MG63 (cell line): ENCODE results near the gene TUB. TPM values are rescaled to one million over a fixed set of nuclear protein-coding genes. Genes with fewer than 3 reads are reported as not detected.
A peak's percentile ranks its signal among the peaks of the same experiment; 100 is the strongest.

Source experiments
- DNase-seq: peaks from one replicate; pipeline ENCODE4 v3.0.0-alpha.2; 2020
- H3K27me3 ChIP-seq: fragments of 250-450 bp; sonication (Bioruptor Pico); 2 replicates; pipeline ENCODE4 v1.5.1; 2020; ENCODE audit warnings: mild to moderate bottlenecking, moderate library complexity
- H3K36me3 ChIP-seq: fragments of 250-450 bp; sonication (Bioruptor Pico); 2 replicates; pipeline ENCODE4 v1.5.1; 2020; ENCODE audit warnings: mild to moderate bottlenecking, moderate library complexity
- H3K4me3 ChIP-seq: fragments of 250-450 bp; sonication (Bioruptor Pico); 2 replicates; pipeline ENCODE4 v1.5.1; 2020; ENCODE audit warnings: mild to moderate bottlenecking, moderate library complexity
- H3K9me3 ChIP-seq: fragments of 250-450 bp; sonication (Bioruptor Pico); 2 replicates; pipeline ENCODE4 v1.5.1; 2020; ENCODE audit warnings: mild to moderate bottlenecking, moderate library complexity
- total RNA-seq: library from RNA; depleted of rRNA; stranded (reverse); fragments of >200 nt; shearing (Covaris generic); gene quantifications from 2 replicates; pipeline ENCODE4 v1.2.3, GENCODE V29; 2014; ENCODE audit warnings: low replicate concordance

TUB gene
- total RNA-seq, 1 experiment from 2014 or later, result 23.6 TPM

DNA sequence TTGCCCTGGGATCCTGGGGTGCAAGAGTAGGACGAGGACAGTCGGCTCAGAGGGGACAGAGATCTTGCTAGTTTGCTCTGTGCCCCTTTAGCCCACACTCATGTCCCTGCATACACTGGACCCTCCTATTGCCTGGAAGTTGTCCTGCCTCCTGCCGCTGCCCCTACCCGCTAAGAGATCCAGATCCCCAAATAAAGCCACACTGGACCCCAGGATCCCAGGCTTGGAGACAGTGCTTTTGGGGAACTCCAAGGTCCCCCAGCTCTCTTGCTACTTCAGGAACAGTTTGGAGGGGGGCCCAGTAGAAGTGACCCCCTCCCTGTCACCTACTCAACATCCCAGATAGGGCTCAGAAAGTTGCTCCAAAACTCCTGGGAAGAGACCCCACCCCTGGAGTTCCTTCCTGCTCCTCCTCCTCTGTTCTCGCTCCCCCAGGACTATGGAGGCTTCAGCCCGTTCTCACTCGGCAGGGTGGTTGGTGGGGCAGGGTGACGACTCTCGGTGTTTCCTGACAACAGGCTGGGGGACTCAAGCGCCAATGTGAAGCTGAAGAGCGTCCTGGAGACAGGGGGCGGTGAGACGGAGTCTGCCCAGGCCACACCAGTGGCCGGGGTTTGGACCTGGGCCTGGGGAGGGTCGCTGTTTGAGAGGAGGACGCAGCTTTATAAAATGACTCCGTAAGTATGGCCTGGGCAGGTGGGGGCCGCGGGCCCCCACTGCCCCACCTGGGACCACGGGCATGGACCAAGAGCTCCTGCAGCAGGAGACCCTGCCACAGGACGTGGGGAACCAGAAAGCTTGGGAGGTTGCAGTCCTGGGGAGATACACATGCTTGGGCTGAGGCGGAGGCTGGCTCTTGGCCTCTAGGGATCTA, 19.2 kb upstream of the TUB start:
- Histone ChIP-seq H3K36me3 (no peaks in the 10 kb centered on the region), H3K9me3 (no peaks in the 10 kb centered on the region), H3K27me3 (no peaks in the 10 kb centered on the region), H3K4me3 (no peak overlapping the region)
- DNase-seq, result no peak

DNA sequence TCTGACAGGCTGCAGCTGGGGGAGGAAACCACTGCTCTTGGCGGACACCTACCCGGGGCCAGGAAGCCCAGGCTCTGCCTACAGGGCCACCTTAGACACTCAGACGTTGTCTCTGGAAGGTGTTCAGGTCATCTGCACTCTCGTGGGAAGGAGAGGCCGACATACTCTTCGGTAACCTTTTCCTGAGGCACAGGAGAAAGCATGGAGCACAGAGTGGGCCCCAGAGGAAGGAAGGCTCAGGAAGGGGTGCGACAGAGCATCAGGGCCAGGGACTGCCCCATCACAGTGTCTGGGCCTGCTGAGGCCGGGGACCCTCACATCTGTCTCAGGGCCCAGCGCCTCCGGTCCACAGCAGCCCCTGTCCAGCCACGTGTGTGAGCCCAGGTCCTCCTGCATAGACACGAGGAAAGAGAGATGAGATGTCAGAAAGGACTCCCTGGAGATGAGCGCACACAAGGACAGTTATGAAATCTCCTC, 18.2 kb upstream of the TUB start:
- Histone ChIP-seq H3K4me3 (no peak overlapping the region), H3K9me3 (no peaks in the 10 kb centered on the region), H3K27me3 (no peaks in the 10 kb centered on the region), H3K36me3 (no peaks in the 10 kb centered on the region)
- DNase-seq, result no peak

- Histone ChIP-seq H3K27me3 (no peaks in the 10 kb centered on the region), H3K9me3 (no peaks in the 10 kb centered on the region), H3K4me3 (no peak overlapping the region), H3K36me3 (no peaks in the 10 kb centered on the region)
- DNase-seq, result no peak
Measured at GRCh38 chr11:8063324-8063723, 17.7 kb upstream of the TUB start.

DNA sequence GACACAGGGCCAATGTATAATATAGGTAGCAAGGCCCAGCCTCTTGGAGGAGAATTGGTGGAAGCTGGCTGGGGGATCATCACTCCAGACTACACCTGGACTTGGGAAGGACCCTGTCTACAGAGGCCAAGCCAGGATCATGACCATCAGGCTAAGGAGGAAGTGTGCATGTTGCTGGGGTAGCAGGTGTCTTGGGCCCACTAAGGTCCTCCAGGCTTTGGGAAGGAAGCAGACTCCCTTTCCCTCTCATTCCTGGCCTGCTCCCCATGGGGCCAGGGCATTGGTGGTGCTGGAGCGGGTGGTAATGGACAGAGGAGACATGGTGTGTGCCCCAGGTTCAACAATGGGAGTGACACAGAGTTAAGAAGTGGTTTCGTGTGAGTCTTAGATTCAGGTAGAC, 16.0 kb upstream of the TUB start:
- Histone ChIP-seq H3K36me3 (no peaks in the 10 kb centered on the region), H3K4me3 (no peak overlapping the region), H3K9me3 (no peaks in the 10 kb centered on the region), H3K27me3 (no peaks in the 10 kb centered on the region)
- DNase-seq, result no peak

GRCh38 chr11:8066036-8066910, 14.7 kb upstream of the TUB start:
- DNase-seq, result no peak
- H3K4me3 ChIP-seq, result no peak overlapping the region
- no peaks in the 10 kb centered on the region for H3K9me3 ChIP-seq
- H3K27me3 ChIP-seq, result no peaks in the 10 kb centered on the region
- H3K36me3 ChIP-seq, result no peaks in the 10 kb centered on the region

DNA sequence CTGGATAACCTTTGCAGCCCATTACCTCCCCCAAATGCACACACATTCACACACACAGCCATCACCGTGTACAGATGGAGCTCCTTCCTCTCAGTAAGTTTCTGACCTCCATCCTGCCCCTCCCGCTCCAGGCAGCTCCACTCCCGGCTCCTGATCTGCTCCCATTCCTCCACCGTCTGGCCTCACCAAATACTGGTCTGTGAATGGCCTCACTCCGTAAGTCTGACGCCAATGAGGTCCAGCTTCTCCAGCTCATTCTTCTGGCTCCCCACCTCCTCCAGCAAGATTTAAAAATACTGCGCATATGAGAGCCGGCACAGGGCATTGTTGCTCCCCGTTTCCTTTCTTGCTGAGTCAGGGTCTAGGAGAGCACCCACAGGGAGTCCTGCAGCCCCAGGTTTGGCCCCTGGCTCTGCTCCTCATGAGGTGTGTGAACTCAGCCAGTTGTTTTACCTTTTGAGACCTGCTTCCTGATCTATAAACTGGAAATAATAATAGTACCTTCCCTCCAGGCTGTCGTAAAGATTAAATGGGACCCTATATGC, 14.0 kb upstream of the TUB start:
- no peaks in the 10 kb centered on the region for H3K9me3 ChIP-seq
- no peaks in the 10 kb centered on the region for H3K36me3 ChIP-seq
- no peak for DNase-seq
- no peaks in the 10 kb centered on the region for H3K27me3 ChIP-seq
- H3K4me3 ChIP-seq, result no peak overlapping the region

GRCh38 chr11:8067567-8067928, 13.5 kb upstream of the TUB start:
- Histone ChIP-seq H3K36me3 (no peaks in the 10 kb centered on the region), H3K9me3 (no peaks in the 10 kb centered on the region), H3K27me3 (no peaks in the 10 kb centered on the region), H3K4me3 (no peak overlapping the region)
- DNase-seq, result no peak

DNA sequence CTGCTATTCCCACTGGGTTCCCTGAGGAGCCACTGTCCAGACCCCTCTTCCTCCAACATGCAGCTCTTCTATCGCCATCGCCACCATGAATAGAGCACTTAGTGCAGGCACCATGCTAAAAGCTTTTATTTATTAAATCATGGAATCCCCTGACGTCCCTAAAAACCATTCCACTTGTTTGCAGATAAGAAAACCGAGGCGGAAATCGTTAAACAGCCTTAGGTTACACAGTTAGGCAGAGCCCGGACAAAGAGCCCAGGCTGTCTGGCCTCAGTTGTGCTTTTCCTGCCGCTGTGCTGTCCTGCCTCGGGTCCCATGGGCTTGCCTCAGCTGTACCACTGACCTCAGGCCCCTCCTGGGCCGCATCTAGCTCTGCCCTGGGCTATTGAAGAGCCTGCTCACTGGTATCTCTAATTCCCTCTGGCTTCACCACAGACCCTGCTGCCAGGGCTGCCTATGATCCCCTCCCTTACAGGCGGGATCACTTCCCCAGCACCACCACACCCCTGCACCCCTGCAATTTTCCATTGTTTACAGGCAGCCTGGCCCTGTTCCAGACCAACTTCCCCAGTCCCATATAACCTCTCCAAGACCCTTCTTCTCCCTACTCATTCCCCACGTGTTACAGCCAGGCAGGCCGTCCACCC, 13.0 kb upstream of the TUB start:
- Histone ChIP-seq H3K36me3 (no peaks in the 10 kb centered on the region), H3K4me3 (no peak overlapping the region), H3K9me3 (no peaks in the 10 kb centered on the region), H3K27me3 (no peaks in the 10 kb centered on the region)
- no peak for DNase-seq

- peak; percentile 74 for DNase-seq
- Histone ChIP-seq H3K9me3 (no peaks in the 10 kb centered on the region), H3K4me3 (no peak overlapping the region), H3K27me3 (no peaks in the 10 kb centered on the region), H3K36me3 (no peaks in the 10 kb centered on the region)
Measured at GRCh38 chr11:8068605-8069221, 12.3 kb upstream of the TUB start.

GRCh38 chr11:8069771-8070170, 11.2 kb upstream of the TUB start:
- no peaks in the 10 kb centered on the region for H3K9me3 ChIP-seq
- no peak overlapping the region for H3K4me3 ChIP-seq
- H3K36me3 ChIP-seq, result no peaks in the 10 kb centered on the region
- no peaks in the 10 kb centered on the region for H3K27me3 ChIP-seq
- no peak for DNase-seq

GRCh38 chr11:8070417-8071115, 10.4 kb upstream of the TUB start:
- no peak overlapping the region for H3K4me3 ChIP-seq
- DNase-seq, result no peak
- H3K27me3 ChIP-seq, result no peaks in the 10 kb centered on the region
- no peaks in the 10 kb centered on the region for H3K36me3 ChIP-seq
- H3K9me3 ChIP-seq, result no peaks in the 10 kb centered on the region

DNA sequence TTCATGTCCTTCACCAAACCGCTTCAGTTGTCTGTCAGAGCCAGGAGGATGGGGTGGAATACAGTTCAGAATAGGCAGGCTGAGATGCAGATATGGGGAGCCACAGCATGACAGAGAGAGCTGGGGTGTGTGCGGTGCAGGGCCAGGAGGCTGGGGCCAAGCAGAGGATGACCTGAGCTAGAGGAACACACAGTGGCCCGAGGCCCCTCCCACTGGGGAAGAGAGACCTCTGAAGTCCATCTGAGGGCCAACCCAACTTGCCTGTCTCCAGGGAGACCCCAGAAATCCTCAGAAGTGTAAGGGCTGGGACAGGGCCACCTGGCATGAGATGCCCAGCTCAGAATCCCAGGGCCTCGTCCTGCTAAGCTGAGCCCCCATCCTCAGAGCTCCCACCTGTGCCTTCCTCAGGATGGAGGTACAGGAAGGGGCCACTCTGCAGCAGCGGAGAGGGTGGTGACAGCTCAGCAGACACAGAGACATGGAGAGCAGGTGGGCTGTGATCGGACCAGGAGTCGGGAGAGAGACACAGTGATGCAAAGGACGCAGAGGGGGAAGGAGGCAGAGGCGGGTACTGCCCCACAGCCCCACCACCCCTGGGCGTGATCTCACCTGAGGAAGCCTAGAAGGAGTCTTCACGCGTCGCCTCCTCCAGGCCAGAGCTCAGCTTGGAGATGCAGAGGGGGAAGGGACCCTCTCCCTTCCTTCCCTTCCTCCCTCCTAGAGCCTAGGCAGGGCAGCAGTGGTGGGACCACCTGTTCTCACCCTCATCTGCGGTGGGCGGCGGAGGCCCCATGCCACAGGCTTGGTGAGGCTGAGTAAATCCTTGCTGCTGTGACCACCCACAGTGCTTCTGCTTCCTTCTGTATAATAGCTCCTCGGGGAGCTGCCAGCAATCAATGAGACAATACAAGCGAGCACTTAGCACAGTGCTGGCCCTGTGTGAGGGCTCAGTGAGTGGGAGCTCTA, 9.1 kb upstream of the TUB start:
- no peaks in the 10 kb centered on the region for H3K36me3 ChIP-seq
- no peak for DNase-seq
- H3K27me3 ChIP-seq, result no peaks in the 10 kb centered on the region
- no peaks in the 10 kb centered on the region for H3K9me3 ChIP-seq
- no peak overlapping the region for H3K4me3 ChIP-seq

DNA sequence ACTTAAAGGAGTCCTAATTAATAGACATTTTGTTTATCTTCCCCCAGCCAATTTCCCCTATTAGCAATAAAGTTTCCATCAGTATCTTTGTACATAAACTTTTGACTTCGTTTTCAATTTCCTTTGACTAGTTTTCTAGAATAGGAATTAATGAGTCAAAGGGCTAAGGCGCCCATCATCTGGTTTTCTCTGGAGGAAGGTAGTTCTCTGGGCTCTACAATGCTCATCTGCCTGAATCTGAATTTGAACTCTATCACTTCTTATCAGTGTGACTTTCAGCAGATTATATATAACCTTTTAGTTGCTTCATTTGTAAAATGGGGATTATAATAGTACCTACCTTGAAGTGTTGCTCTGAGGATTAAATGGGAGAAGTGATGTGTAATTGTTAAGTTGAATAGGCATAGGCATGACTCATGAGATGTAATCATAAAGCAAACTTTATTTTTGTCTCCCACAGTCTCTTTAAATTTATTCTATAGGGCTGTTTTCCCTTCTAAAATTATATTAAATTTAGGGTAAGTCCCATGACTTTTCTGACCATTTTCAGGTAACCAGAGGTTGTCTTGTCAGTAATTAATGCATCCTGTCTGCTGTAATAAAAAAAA, 5.8 kb upstream of the TUB start:
- Histone ChIP-seq H3K9me3 (no peaks in the 10 kb centered on the region), H3K36me3 (no peaks in the 10 kb centered on the region), H3K27me3 (no peaks in the 10 kb centered on the region), H3K4me3 (no peak overlapping the region)
- no peak for DNase-seq

- peaks cover 6% of the 10 kb centered on the region for H3K36me3 ChIP-seq
- no peaks in the 10 kb centered on the region for H3K9me3 ChIP-seq
- no peaks in the 10 kb centered on the region for H3K27me3 ChIP-seq
- no peak overlapping the region for H3K4me3 ChIP-seq
- DNase-seq, result no peak
Measured at GRCh38 chr11:8079111-8079675, 1.8 kb upstream of the TUB start.
